OCI-LY3 (cell line): ENCODE data around the gene SWT1.
A peak's percentile ranks its signal among the peaks of the same experiment; 100 is the strongest.

ENCODE experiments used
- CTCF ChIP-seq: fragments of 200-600, 300-600 bp; sonication (generic); IDR thresholded peaks from 2 replicates; pipeline ENCODE4 v1.5.1; 2014; ENCODE audit warnings: antibody characterized with exemption, low read length, low read depth
- EZH2phosphoT487 ChIP-seq: fragments of 200-600 bp; shearing (Covaris generic); IDR thresholded peaks from 2 replicates; pipeline ENCODE4 v1.6.1; 2018; ENCODE audit warnings: antibody characterized with exemption, mixed run types, low read depth

GRCh38 chr1:185207170-185207569 lies 50.2 kb downstream of the SWT1 start:
- TF ChIP-seq CTCF (peak; percentile 50), EZH2phosphoT487 (no peak)
